Activated naive CD8-positive, alpha-beta T cell (primary cell): Measurements from ENCODE around the gene JAK1.

Experiments used
- H3K27ac Mint-ChIP-seq: one replicate; pipeline ENCODE4 v1.8.0; 2021; ENCODE audit warnings: mixed read lengths
- H3K27me3 Mint-ChIP-seq: one replicate; pipeline ENCODE4 v1.8.0; 2021; ENCODE audit warnings: mixed read lengths
- H3K36me3 Mint-ChIP-seq: one replicate; pipeline ENCODE4 v1.8.0; 2021; ENCODE audit warnings: mixed read lengths
- H3K4me1 Mint-ChIP-seq: one replicate; pipeline ENCODE4 v1.8.0; 2021; ENCODE audit warnings: low read depth, mixed read lengths
- H3K4me3 Mint-ChIP-seq: one replicate; pipeline ENCODE4 v1.8.0; 2021; ENCODE audit warnings: mild to moderate bottlenecking, mixed read lengths
- H3K9me3 Mint-ChIP-seq: one replicate; pipeline ENCODE4 v1.8.0; 2021; ENCODE audit warnings: low read depth, mixed read lengths

The JAK1 gene

DNA sequence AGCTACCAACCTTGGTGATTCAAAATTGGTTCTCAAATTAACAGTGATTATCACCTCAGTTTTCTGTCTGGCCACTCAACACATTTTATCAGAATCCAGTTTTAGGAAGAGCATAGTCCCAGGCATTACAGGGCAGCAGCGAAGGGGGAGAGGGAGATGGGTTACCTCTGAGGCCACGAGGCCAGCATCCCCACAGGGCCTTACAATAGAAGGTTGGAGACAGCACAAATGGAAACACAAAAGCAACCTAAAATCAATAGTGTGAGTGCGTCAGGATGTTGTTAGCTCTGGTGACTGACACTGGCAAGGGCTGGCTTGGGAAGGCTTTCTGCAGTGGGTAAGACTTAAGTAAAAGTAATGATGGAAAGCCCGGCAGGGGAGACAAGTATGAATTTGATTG, 79.5 kb downstream of the JAK1 start:
- H3K27ac Mint-ChIP-seq: peak overlapping the region; percentile 69

DNA sequence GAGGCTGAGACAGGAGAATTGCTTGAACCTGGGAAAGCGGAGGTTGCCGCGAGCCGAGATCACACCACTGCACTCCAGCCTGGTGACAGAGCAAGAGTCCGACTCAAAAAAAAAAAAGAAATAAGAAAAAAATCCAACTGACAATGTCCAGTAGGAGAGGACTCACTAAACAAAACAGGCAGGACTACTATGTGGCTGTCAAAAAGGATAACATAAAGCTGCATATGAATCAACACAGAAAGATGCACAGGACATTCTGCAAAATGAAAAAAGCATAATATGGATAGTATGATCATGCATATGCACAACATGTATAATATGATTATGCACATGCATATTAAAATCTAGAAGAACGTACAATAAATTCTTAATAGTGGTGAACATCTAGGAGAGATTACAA, 80.7 kb downstream of the JAK1 start:
- Mint-ChIP-seq H3K4me3 (no peak overlapping the region), H3K27ac (peak overlapping the region; percentile 23), H3K27me3 (no peaks in the 10 kb centered on the region), H3K4me1 (peaks cover 81% of the 10 kb centered on the region), H3K36me3 (peaks cover 3% of the 10 kb centered on the region), H3K9me3 (no peaks in the 10 kb centered on the region)

More for the DNA sequence above, 79.5 kb downstream of the JAK1 start:
- Mint-ChIP-seq H3K27me3 (no peaks in the 10 kb centered on the region), H3K9me3 (no peaks in the 10 kb centered on the region), H3K36me3 (peaks cover 3% of the 10 kb centered on the region), H3K4me3 (no peak overlapping the region), H3K4me1 (peaks cover 86% of the 10 kb centered on the region)

DNA sequence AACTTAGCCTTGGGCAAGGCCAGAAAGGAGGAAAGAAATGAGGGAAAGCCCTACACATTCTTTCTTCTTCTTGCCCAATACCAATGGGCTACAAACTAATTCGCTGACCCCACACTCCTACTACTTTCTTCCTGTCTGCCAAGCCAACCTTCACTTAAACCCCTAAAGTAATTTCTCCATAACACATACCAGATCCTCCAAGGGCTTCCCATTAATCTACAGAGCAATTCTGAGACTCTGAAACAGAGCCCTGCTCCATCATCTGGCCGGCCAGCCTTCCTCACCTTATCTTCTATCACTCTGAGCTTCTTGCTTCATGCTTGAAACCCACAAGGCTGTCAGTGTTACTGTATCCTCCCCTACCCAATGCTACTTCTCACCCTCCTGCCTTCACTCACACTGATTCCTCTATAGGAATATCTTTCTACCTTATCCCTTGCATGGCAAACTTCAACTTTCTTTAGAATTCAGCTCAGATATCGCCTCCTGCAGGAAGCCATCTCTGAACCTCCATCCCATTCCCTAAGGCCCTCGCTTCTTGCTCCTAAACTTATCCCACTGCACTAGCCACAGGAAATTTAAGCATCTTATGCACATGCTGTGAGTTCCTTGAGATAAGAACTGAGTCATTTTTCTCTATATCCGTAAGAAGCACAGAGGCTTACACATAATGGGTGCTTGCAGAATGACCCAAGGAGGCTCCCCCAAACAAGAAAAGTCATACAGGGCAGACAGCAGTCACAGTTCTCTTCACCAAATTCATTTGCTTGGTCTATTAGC, 81.9 kb downstream of the JAK1 start:
- H3K27me3 Mint-ChIP-seq: no peaks in the 10 kb centered on the region
- H3K9me3 Mint-ChIP-seq: no peaks in the 10 kb centered on the region
- H3K4me1 Mint-ChIP-seq: peaks cover 74% of the 10 kb centered on the region
- peak overlapping the region; percentile 24 for H3K27ac Mint-ChIP-seq
- H3K4me3 Mint-ChIP-seq: no peak overlapping the region
- H3K36me3 Mint-ChIP-seq: peaks cover 3% of the 10 kb centered on the region

DNA sequence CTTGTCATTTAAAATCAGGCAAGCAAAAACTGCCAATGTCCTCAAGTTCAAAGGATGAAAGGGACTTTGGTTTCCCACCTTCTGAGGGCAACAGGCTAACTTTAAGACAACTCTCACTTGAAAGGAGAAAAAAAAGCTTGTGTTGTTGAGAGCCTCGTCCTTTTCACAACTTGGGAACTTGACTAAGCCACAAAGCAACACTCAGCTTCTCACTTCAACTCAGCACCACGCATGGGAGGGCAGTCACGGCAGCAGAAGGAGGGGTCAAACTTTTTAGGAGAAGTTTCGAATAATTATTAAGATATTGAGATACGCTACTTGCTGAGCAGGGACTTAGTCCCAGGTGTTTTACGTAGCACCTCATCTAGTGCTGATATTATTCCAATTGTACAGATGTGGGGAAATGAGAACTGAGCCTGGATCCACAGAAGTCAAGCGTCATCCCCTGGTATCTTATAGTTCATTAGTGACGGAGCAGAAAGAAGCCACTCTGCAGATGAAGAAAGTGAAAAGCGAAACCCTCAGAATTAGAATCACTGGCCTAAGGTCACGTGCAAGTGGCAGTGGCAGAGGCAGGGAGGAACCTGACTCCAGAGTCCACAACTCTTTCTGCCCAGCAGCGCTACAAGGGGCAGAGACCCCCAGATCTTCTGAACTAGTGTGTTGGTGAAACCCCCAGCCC, 83.6 kb downstream of the JAK1 start:
- H3K4me1 Mint-ChIP-seq: peaks cover 72% of the 10 kb centered on the region
- no peak overlapping the region for H3K4me3 Mint-ChIP-seq
- no peaks in the 10 kb centered on the region for H3K9me3 Mint-ChIP-seq
- no peak overlapping the region for H3K27ac Mint-ChIP-seq
- peaks cover 6% of the 10 kb centered on the region for H3K36me3 Mint-ChIP-seq
- no peaks in the 10 kb centered on the region for H3K27me3 Mint-ChIP-seq

DNA sequence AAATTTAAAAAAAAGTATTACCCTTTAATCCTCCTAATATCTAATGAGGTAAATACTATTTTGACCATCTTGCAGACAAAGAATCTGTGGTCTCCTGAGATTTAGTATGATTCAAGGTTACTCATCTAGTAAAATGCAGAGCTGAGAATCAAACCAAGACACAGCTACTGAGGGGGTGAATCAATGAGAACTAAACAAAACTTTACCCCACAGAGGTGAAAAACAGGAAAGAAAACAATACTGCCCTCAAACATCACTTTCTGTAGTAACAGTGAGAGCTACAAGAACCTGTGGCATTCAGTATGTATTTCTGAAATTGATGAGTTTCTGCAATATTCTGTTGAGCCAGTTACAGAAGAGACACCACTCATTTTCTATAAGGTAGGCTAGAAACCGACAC, 85.1 kb downstream of the JAK1 start:
- no peak overlapping the region for H3K4me3 Mint-ChIP-seq

DNA sequence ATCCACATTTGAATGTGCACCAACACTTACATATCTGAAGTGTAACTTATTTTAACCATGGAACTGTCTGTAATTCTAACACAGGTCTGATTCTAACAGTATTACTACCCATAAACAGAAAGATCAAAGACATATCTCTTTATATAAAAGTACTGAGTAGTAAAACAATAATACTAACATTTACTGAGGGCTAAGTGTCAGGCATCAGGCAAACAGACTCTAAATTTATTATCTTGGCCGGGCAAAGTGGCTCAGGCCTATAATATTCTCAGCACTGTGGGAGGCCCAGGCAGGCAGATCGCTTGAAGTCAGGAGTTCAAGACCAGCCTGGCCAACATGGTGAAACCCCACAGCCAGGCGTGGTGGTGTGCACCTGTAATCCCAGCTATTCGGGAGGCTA, 85.9 kb downstream of the JAK1 start:
- Mint-ChIP-seq H3K36me3 (peaks cover 11% of the 10 kb centered on the region), H3K9me3 (no peaks in the 10 kb centered on the region), H3K4me3 (no peak overlapping the region), H3K4me1 (peaks cover 75% of the 10 kb centered on the region), H3K27ac (no peak overlapping the region), H3K27me3 (no peaks in the 10 kb centered on the region)

More for the DNA sequence above, 85.1 kb downstream of the JAK1 start:
- Mint-ChIP-seq H3K27me3 (no peaks in the 10 kb centered on the region), H3K36me3 (peaks cover 6% of the 10 kb centered on the region), H3K4me1 (peaks cover 73% of the 10 kb centered on the region), H3K27ac (no peak overlapping the region), H3K9me3 (no peaks in the 10 kb centered on the region)

DNA sequence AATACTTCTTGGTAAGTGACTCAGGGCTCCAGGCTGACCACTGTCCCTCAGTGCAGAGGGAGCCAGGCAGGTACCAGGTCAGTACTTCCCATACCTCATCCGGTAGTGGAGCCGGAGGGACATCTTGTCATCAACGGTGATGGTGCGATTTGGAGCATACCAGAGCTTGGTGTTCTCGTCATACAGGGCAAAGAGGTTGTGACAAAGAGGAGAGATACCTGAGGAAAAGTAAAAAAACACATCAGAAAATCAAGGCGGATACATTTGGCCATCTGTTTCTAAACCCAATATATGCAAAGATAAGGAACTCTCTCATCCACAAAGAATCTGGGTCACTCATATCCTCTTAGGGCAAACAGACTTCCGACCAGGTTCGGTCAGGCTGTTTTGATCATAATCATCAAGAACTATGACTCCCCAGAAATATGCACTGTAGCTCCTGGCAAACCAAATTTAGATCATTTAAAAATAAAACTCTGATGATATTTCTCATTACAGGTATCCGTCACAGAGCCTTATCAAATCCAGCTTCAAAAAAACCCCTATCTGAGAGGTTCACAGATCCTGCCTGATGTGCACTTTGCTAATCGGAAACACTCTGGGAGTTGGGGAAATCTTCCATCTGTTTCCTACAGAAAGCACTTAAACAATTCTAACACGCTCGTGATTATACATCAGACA, 87.3 kb downstream of the JAK1 start:
- Mint-ChIP-seq H3K27me3 (no peaks in the 10 kb centered on the region), H3K36me3 (peaks cover 16% of the 10 kb centered on the region), H3K4me3 (no peak overlapping the region), H3K9me3 (no peaks in the 10 kb centered on the region), H3K27ac (no peak overlapping the region), H3K4me1 (peaks cover 75% of the 10 kb centered on the region)

DNA sequence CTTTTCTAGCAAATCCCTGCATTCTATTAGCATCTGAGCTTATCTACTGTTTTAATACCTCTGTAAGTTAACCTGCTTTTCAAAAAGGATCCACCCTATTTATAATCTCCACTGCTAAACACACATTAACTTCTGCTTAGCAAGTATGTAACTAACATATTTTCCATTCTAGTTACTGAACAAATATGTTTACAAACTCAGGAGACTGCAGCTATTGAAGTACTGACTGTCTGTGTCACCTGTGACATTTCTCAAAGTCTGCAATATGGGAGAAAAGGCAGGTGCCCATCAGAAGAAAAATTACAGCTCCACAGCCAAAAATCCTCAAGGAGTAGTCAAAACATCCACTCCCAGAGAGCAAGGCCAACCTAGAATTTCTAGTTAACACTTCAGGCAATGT, 88.3 kb downstream of the JAK1 start:
- Mint-ChIP-seq H3K36me3 (peaks cover 19% of the 10 kb centered on the region), H3K27ac (no peak overlapping the region), H3K27me3 (no peaks in the 10 kb centered on the region), H3K4me1 (peaks cover 72% of the 10 kb centered on the region), H3K4me3 (peak overlapping the region; percentile 48), H3K9me3 (no peaks in the 10 kb centered on the region)

DNA sequence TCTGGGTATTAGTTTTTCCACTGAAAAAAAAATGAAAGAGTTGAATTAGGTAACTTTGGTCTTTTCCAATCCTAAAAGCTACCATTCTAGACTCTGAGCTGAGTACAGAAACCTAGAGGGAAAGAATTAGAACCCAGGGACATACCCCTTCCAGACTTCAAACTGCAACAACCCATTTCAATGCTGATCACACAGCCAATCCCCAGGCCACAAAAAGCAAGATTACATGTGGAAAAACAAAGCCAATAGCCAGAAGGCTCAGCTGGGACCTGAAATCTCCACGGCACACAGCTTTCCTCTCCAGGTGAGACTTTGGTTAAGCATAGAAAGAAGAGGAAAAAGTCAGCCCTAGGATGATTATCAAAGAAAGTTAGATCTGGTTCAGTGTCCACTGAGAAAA, 88.8 kb downstream of the JAK1 start:
- Mint-ChIP-seq H3K4me3 (peak overlapping the region; percentile 48), H3K27ac (peak overlapping the region; percentile 5), H3K36me3 (peaks cover 19% of the 10 kb centered on the region), H3K9me3 (no peaks in the 10 kb centered on the region), H3K4me1 (peaks cover 68% of the 10 kb centered on the region), H3K27me3 (no peaks in the 10 kb centered on the region)

DNA sequence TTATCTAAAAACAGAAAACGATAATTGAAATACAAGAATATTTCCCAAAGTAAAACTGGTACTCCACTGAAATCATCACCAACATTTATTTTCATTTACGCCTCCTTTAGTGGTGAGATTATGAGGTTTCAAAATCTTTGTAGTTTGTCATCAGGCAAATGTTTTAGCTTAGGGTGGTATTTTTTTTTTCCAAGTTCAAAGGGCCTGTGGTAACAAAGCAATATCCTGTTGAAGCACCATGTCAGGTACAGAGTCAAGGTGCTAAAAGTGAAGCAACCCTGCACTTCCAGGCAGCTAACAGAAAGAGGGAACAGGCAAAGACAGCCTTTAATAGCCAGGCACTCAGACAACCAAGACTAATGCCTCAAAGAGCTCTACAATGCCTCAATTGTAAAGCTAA, 89.2 kb downstream of the JAK1 start:
- Mint-ChIP-seq H3K9me3 (no peaks in the 10 kb centered on the region), H3K27ac (peak overlapping the region; percentile 16), H3K4me1 (peaks cover 64% of the 10 kb centered on the region), H3K27me3 (no peaks in the 10 kb centered on the region), H3K4me3 (peak overlapping the region; percentile 48), H3K36me3 (peaks cover 19% of the 10 kb centered on the region)

DNA sequence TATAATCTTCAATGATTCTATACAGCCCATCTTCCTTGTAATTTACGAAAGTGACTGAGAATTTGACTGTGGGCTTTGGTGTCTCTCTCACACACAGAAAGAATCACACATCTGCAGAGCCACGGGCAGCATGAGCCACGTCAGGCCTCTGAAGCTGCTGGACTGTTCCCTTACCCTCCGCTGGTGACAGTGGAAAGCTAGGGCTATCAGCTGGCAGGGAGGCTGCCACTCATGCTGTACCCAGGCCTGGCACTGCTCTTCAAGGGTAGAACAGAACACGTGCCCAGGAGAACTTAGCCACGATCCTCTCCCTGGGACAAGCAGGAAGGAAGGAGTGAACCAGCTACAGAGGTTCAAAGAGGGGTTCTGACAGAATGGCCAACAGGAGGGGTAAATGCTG, 90.7 kb downstream of the JAK1 start:
- no peaks in the 10 kb centered on the region for H3K9me3 Mint-ChIP-seq
- peaks cover 55% of the 10 kb centered on the region for H3K4me1 Mint-ChIP-seq
- H3K27ac Mint-ChIP-seq: peak overlapping the region; percentile 62
- peak overlapping the region; percentile 24 for H3K4me3 Mint-ChIP-seq
- no peaks in the 10 kb centered on the region for H3K27me3 Mint-ChIP-seq
- peaks cover 21% of the 10 kb centered on the region for H3K36me3 Mint-ChIP-seq

DNA sequence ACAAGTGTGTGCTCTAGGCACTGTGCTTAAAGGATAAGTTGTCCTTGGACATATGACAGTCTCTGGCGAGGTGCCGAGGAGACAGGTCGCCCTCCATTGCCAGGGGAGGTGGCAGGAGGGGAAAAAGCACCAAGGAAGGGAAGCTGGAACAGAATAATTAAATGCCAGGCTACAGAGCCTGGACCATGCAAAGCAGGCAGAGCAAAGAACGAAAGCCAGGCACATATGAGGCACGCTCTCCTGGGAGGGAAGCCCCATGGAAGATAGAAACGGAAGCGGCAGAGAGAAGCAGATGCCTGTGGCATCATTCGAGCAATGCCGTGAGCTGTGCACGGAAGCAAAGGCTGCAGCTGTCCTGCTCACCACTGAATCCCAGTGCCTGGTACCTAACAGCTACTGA, 91.2 kb downstream of the JAK1 start:
- Mint-ChIP-seq H3K4me3 (no peak overlapping the region), H3K27ac (peak overlapping the region; percentile 62), H3K27me3 (no peaks in the 10 kb centered on the region), H3K9me3 (no peaks in the 10 kb centered on the region), H3K4me1 (peaks cover 52% of the 10 kb centered on the region), H3K36me3 (peaks cover 21% of the 10 kb centered on the region)

DNA sequence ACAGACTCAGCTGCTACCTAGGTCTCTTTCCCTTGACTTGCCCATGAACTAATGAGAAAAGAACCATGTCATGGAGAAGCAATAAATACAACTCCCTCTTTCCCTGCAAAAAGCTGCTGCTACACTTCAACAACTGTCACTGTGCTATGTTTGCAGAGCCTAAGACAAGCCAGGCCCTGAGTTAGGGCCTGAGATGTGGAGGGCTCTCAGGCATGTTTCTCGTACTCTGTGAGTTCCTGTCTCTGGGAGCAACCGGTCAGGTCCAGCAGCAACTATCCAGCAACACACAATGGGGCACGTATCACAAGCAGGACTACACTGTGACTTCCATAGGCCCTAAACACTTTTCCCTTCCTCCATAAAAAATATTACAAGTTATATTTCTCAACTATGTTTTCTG, 91.7 kb downstream of the JAK1 start:
- Mint-ChIP-seq H3K9me3 (no peaks in the 10 kb centered on the region), H3K4me1 (peaks cover 51% of the 10 kb centered on the region), H3K36me3 (peaks cover 21% of the 10 kb centered on the region), H3K27ac (peak overlapping the region; percentile 62), H3K4me3 (no peak overlapping the region), H3K27me3 (no peaks in the 10 kb centered on the region)

DNA sequence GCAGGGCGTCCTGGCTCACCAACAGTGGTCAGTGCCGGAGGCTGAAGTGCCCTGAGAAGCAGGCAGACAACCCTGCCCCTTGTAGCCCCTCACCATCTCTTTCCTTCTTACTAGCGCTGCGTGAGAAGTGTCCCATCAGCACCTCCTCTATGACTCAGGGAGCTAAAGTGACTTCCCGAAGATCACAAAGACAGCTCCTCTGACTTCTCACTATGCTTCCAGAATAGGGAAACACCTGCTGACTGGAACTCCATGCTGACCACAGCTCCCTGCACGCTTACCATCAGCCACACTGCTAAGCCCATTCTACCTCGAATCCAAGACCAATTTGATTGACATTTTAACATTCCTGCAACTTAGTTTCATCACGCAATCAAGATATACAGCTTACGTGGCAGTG, 92.8 kb downstream of the JAK1 start:
- H3K27me3 Mint-ChIP-seq: no peaks in the 10 kb centered on the region

DNA sequence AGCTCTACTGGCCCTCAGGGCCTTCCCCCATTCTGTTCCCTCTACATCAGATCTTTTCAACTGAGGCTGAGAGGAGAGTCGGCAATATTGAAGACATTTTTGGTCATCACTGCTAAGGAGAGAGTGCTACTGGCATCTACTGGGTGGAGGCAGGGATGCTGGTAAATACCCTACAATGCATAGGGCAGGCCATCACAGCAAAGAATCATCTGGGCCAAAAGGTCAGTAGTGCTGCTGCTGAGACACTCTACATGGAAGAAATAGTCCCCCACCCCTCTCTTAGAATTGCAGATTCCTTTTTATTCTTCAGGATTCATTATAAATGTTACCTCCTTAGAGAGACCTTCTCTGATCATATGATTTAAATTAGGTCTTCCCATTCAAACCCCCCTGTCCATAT, 94.3 kb downstream of the JAK1 start:
- Mint-ChIP-seq H3K4me3 (no peak overlapping the region), H3K27ac (peak overlapping the region; percentile 8), H3K27me3 (no peaks in the 10 kb centered on the region), H3K4me1 (peaks cover 29% of the 10 kb centered on the region), H3K36me3 (peaks cover 17% of the 10 kb centered on the region), H3K9me3 (no peaks in the 10 kb centered on the region)

More for the DNA sequence above, 92.8 kb downstream of the JAK1 start:
- no peak overlapping the region for H3K27ac Mint-ChIP-seq
- no peaks in the 10 kb centered on the region for H3K9me3 Mint-ChIP-seq
- peaks cover 42% of the 10 kb centered on the region for H3K4me1 Mint-ChIP-seq
- H3K4me3 Mint-ChIP-seq: no peak overlapping the region
- H3K36me3 Mint-ChIP-seq: peaks cover 17% of the 10 kb centered on the region
